HG03442 (cell line): ENCODE data around the gene RCAN2.
"Not testable (repeated sequence)": the region's sequence is repeated elsewhere in the genome, so short reads cannot be mapped to it uniquely, and the experiment has no call there.

ENCODE experiments used
- ATAC-seq: cut with Tn5 transposase; IDR thresholded peaks from one replicate; pipeline ENCODE4 v1.9.1; 2021; ENCODE audit warnings: mild to moderate bottlenecking, moderate library complexity; ENCODE audit not compliant: unreplicated experiment

The RCAN2 gene

DNA sequence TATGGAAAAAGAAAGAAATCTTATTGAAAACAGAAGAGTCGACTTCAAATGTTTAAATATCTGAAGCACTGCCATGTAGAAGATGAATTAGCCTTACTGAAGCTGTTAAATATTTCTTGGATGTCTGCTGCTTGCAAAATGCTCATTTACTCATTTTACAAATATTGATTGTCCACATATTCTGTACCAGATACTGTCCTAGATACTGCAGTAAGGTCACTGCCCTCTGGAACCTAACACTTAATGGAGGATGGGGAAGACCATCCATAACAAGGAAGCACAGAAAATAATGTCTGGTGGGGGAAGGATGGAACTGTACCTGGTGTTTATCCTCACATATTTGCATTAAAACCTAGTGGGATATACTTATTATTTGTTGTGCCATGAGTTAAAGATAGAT, 99.0 kb downstream of the RCAN2 start:
- ATAC-seq = no peak

DNA sequence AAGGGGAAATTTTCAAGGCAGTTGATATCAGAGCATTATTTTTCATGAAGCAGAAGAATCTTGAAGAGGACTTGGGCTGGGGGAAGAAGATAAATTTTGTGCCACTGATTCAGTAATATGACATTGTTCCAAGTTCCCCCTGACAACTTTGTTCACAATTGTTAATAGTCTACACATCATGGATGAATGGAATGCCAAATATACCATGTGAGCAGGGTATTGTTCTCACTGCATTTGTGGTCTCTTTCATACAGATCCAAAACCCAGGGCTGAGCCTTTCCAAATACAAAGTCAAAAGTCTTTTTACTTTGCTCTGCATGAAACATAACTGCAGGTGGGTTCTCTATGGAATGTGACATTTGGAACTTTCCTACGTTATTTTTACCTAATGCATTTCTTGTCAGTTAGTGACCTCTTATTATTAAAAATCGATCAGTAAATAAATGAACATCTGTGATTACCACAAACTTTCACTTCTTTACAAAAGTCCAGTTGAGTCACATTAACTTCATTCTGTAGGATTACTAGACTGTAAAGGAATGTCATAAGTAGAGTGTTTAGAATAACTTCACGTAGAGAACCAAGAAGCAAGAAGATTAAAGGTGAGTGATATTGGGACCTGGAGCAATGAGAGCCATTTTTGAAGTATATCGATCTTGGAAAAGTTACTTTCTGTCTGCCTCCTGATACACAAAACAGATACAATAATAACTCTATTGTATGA, 100.9 kb downstream of the RCAN2 start:
- ATAC-seq = no peak

DNA sequence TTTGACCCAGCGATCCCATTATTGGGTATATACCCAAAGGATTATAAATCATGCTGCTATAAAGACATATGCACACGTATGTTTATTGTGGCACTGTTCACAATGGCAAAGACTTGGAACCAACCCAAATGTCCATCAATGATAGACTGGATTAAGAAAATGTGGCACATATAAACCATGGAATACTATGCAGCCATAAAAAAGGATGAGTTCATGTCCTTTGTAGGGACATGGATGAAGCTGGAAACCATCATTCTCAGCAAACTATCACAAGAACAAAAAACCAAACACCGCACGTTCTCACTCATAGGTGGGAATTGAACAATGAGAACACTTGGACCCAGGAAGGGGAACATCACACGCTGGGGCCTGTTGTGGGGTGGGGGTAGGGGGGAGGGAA, 103.5 kb downstream of the RCAN2 start:
- not testable (repeated sequence) for ATAC-seq

DNA sequence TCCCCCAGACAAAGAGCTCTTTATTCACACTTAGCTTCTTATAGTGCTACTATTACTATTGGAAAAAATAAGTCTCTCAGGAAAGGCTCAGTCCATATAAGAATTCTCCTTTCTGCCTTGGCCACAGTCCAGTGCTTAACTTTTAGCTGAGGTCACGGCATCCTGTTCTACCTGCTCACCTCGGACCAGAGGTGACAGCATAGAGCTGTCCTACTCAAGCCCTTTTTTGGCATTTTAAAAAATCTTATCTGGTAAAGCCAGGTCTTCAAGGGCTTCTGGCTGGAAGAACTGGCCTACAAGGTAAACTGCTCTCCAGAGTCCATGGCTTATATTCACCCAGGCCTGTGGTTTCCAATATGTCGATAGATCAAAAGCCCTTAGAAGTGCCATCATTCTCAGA, 109.7 kb downstream of the RCAN2 start:
- no peak for ATAC-seq

DNA sequence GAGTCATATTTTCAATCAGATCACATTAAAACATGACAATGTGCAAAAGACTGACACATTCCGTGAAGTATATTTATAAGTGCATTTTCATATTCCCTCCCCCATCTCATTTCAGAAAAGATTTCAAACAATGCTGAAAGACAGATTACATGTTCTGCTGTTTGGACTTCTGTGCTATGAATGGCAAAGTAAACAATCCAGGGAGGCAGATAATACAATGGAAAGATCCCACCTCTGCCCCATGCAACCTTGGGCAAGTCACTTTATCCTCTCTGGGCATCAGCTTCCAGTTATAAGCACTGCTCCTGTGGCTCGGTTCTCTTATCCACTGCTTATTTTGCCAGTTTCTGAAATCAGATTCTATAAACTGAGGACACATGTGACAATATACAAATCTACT, 110.2 kb downstream of the RCAN2 start:
- ATAC-seq = no peak

DNA sequence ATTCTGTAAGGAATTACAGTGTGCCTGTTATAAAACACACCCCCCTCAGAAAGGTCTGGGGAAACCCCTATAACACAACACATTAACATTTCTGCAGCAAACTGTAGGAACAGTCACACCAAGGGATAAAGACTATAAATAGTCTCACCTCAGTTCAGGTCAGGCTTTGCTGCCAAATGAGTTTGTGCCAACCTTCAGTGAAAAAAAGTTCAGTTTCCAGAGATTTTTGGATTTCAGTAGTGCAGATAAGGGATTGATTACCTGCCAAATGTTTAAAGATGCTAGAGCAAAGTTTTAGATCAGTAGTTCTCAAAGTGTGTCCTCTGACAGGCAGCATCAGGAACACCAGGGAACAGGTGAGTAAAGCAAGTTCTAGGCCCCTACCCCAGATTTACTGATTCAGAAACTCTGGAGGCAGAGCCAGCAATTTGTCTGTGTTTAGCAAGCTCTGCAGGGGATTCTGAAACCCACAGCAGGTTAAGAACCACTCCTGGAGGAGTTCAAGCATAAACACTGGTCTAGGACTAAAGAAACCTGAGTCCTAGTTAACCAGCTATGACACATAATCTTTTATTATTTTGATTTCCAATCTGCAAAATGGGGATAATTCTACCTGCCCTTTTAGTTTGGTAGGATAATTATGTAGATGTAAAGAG, 111.0 kb downstream of the RCAN2 start:
- ATAC-seq = no peak

DNA sequence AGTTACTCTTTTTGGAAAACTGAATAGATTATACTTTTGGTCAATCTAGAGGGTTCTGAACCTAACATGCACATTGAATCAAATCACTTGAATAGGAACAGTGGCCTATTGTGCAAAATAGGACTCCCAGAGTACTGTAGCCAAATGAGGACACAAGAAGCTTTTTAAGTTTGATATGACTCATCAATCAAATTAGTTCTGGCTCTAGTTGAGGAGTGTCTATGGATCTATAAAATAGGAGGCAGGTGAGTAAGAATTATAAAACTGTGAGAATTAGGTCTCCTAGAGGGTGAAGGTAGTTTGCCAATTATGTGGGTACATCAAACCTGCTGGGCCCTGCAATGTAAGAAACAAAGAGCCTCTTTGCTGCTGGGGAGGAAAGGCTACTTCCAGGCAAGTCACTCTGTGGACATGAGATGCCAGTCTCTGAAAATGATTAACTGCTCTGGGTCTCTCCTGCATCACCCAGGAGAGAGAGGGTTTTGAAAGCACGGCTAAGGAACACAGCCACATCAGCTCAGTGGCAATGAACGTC, 112.3 kb downstream of the RCAN2 start:
- no peak for ATAC-seq

DNA sequence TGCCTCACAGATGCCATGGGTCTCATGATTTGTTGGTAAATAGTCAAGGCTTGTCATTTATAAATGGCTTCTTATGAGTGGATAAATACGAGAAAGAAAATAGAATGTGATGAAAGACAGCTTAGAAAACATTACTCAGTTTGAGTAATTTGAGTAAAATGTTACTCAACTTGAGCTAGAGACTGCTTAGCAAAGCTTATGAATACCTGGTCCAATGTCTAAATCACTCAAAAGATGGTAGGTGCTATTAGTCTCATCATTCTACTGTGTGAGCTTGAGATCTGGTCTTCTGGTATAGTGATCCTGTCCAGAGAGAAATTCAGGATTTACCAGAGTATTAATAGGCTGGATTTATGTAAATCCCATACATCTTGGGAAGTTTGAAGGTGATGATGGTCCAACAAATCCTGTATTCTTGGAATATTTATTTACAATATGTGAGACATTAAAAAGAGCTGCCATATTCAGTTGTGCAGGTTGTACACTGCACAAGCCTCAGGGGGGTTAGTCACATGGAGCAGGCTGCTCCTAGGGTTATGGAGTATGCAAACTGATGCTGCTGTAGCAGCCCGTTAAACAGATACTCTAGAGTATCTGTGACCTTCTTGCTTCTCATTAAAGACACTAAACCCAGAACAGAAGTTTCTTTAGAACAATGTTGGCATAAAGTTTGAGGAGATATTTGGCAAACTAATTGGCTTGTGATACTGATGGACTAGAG, 112.9 kb downstream of the RCAN2 start:
- ATAC-seq = no peak

DNA sequence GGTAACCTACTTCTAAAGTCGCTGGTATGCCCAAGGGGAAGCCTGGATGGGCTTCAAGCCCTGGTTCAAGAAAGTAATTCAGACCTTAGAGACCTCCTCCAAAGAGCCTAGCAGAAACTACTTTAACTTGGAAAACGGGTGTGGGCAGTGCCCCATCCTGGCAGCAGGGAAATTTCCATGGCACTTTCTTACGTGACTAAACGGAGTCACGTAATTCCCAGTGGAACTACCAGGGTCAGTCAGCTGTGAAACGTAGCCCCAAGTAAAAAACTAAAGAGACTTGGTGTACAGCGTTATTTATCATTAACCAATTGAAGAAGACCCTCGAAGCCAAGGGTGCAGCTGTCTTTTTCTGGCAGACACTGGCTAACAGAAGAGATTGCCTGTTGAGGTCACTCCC, 114.0 kb downstream of the RCAN2 start:
- ATAC-seq = no peak

DNA sequence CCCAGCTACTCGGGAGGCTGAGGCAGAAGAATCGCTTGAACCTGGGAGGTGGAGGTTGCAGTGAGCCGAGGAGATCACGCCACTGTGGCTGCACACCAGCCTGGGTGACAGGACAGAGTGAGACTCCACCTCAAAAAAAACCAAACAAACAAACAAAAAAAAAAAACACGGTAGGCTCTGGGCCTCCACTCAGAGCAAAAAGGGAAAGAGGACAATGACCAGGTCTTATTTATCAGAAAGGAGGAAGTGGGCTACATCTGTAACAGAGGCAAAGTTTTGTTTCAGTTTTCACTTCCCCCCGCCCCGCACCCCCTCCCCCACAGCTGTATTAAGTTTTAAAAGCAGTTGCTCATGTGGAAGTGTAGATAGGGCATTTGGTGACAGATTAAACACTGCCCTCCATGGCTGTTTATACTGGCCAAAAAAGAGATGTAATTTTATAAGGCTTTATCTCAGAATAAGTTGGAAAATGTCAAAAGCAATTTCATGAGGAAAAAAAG, 114.6 kb downstream of the RCAN2 start:
- ATAC-seq = peak; percentile 85

DNA sequence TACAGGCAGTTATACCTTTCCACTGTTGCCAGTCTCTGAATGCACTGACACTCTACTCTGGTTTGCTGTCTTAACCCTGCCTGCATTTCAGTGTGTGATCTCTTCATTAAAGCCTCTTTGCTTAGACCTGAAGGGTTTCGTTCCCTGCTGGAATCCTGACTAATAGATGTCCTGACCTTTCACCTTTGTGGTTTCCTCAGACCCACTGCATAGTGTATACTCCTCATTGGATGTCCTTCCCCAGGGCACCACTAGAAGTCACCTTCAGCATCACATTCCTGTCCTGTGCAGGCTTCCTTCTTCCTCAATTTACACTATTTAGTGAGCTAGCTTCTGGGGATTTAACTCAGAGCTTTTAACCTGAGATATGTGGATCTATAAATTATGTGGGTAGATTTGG, 120.6 kb downstream of the RCAN2 start:
- ATAC-seq = no peak

DNA sequence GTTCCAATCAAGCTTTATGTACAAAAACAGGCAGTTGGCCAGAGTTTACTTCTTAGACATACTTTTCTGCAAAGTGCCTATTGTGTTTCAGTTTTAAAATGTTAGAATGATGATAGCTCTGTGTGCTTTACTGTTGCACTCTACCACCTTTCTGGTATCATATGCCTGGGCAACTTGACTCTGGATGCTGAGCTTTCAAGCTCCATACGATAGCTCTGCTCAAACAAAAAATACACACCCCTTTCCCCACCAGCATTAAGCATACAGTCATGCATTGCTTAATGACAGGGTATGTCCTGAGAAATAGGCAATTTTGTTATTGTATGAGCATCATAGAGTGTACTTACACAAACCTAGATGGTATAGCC, 123.1 kb downstream of the RCAN2 start:
- ATAC-seq = no peak

DNA sequence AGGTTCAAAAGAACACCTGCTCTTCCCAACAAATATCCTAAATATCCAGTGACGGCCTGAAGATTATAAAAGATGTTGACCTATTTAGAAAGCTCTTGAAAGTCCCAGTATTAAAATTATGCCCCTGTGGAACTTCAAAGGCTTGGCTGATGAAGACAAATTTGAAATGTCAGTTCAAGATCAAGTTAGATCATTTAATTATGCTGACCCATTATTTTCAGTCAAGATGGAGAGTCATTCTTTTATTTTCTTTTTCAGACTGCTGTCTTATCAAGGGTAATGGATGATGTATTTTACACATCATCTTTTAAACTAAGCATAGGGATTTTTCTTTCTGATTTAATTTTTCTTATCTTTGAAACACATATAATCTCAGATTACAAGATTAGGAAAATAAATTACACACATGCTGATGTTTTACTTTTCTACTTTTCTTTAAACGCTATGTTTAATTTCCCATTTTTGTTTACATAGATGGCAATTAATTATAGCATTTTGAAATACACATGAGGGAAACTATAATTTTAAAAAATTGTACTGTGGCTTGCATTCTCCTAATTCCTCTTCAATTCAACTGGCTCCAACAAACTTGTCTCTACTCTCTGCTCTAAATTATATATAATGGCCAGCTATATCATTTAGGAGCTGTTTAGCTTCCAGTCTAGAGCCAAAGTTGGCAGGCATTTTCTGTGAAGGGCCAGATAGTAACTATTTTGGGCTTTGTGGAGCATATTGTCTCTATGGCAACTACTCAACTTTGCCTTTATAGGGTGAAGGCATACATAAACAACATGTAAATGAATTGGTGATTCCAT, 123.7 kb downstream of the RCAN2 start:
- no peak for ATAC-seq

DNA sequence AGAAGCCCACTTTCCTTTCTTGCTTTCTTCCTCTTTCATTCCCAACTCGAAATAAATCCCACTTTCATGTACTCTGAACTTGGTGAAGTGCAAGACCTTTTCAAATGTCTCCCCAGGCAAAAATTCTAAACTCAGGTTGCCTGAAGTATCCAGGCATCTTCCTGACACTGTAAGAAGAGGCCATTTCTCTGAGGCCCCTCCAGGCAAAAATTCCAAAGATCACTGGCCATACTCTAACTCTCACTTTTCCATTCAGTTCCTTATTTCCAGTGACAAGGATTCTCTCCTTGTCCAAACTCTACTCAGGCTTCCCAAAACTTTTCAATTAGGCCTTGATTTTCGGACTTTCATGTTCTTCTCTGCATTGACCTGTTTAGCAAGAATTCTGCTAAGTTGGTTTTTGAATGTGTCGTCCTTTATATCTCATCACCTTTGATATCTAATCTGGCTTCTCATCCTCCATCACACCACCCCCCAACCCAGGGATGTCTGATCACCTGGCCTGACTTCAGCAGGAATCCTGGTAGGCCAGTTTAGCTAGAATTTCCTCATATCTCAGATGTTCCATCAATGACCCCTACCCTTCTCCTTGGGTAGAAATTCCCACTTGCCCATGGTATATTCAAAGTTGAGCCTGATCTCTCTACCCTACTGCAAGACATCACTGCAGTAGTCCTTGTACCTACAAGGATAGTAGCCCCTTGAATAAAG, 124.9 kb downstream of the RCAN2 start:
- ATAC-seq = no peak

DNA sequence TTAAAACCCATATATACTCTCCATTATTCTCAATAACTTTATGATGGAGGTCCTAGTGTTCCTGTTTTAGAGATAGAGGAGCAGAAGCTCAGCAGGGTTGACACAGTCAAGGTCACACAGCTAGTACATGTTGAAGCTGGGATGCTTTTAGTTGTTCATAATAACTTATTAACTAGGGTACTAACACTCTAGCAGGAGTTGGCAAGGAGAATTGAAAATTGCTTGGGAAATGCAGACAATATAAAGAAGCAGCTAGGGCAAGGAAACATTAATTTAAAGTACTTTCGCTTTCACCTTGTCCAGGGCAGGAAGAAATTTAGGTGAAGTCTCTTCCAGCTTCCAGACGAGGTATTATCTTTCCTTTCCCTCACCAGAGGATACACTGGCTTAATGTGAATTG, 133.7 kb downstream of the RCAN2 start:
- ATAC-seq = no peak

DNA sequence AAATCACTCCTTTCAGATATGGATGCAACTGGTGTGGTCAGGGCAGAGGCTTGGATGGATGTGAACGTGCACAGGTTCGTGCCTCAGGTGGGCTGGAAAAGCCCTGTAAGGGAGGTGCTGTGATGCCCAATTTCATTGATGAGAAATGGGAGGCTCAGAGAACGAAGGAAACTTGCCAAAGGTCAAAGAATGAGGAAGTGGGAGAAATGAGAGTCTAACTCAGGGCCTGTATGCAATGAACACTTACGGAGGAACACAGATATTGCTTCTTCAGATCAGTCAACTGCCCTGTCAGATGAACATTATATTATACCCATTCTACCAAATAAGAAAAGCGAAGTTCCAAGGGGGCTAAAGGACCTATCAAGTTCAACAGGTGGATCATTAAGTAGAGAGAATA, 134.7 kb downstream of the RCAN2 start:
- ATAC-seq = no peak

DNA sequence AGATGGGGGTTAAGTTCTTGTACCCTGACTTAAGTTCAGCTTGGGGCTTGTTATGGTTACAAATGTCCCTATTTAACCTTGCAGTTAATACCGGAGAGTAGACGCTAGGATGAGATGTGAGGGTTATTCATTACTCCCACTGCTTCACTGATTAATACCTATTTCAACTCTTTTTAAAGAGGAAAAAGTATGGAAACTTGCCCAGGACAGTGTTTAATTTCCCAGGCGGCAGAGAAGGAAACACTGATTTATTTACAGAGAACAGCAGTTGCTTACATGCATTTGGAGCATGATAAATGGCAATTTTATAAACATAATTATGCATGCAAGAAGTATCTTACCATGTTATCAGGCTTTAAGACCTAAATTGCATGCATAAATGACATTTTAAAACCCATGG, 137.7 kb downstream of the RCAN2 start:
- no peak for ATAC-seq

DNA sequence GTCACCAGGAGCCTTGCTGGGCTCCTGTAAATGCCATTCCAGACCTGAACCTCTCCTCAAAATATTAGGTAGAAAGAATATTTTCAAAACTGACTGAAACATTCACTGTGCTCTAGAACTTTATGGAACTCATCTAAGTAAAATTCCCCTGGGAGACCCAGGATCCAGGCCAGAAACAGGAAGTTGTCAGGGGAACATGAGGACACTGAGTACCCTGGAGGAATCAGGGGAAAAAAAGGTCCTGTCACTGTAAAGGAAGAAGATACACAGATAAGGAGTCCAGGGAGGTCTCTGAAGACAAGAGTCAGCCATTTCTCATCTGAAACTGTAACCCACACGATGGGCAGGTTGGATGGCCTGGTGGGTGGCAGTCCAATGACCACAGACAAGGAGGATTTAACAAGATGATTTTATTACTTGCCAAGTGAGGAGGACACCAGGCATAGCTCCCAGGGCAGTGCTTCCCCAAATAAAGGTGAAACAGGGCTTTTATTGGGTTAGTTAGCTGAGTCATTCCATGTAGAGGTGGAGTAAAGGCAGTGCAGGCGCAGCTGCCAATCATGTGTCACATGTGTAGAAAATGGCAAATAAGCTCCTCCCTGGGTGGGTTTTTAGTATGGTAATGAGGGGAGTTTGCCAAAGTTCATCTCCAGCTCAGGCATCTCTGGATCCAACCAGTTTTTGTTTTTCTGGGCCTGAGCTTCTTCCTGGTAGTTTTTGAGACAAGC, 138.5 kb downstream of the RCAN2 start:
- ATAC-seq = no peak

DNA sequence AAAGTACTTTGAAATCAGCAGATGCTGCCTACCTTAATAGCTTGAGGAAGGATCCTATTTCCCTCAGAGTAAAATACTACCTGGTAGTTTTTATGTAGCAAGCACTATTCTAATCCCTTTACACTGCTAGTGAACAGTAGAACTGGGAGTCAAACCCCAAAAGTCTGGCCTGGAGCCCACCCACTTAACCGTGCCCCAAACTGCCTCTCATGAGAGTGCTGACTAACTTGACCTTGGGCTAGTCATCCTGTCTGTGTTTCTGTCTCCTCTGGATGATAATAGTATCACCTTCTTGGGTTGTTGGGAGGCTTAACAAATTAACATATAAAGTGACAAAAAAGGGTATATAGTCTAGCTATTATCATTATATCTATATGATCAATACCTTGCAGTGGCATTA, 140.5 kb downstream of the RCAN2 start:
- ATAC-seq = no peak

DNA sequence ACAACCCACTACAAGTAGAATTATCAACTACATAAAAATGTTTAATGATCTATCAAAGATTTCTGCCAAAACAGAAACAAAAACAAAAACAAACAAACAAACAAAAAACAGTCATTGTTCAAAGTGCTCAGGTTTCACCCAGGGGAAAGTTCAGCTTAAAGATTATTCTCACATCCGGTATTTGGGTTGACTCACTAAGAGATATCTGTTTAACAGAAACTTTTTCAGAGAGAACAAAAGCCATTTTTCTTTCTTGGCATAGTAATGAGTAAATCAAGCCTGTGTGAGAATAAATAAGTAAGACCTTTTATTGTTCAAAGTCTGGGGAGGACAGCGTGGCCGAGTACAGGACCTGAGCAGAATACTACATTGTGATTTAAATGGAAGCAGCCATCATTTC, 143.6 kb downstream of the RCAN2 start:
- peak; percentile 55 for ATAC-seq
